Parathyroid adenoma (tissue), 2 donors: ENCODE measurements around the gene PRKCE.

Source experiments
- H2AFZ ChIP-seq: fragments of 300-600 bp; sonication (generic); one replicate; pipeline ENCODE4 v1.7.0; 2017; ENCODE audit warnings: antibody characterized with exemption, mild to moderate bottlenecking
- H3K27ac ChIP-seq: fragments of 300-600 bp; sonication (generic); one replicate; pipeline ENCODE4 v1.7.0; 2017
- H3K27me3 ChIP-seq: fragments of 300-600 bp; sonication (generic); one replicate; pipeline ENCODE4 v1.7.0; 2017; ENCODE audit warnings: low read length; ENCODE audit not compliant: control insufficient read depth, insufficient read depth
- H3K36me3 ChIP-seq: fragments of 300-600 bp; sonication (generic); one replicate; pipeline ENCODE4 v1.7.0; 2017; ENCODE audit warnings: low read length; ENCODE audit not compliant: control insufficient read depth, insufficient read depth
- H3K4me1 ChIP-seq: fragments of 300-600 bp; sonication (generic); one replicate; pipeline ENCODE4 v1.7.0; 2017; ENCODE audit warnings: control low read depth
- H3K4me2 ChIP-seq: fragments of 300-600 bp; sonication (generic); one replicate; pipeline ENCODE4 v1.7.0; 2017; ENCODE audit warnings: low read length
- H3K4me3 ChIP-seq: fragments of 300-600 bp; sonication (generic); one replicate; pipeline ENCODE4 v1.7.0; 2017; ENCODE audit warnings: low read depth, low read length
- H3K79me2 ChIP-seq: fragments of 300-600 bp; sonication (generic); one replicate; pipeline ENCODE4 v1.7.0; 2017; ENCODE audit warnings: control low read depth
- H3K9ac ChIP-seq: fragments of 300-600 bp; sonication (generic); one replicate; pipeline ENCODE4 v1.7.0; 2017; ENCODE audit warnings: mild to moderate bottlenecking
- H3K9me3 ChIP-seq: fragments of 300-600 bp; sonication (generic); one replicate; pipeline ENCODE4 v1.7.0; 2017; ENCODE audit warnings: low read length; ENCODE audit not compliant: control insufficient read depth
- CTCF ChIP-seq: fragments of 300-600 bp; sonication (generic); IDR thresholded peaks from one replicate; pipeline ENCODE4 v1.7.0; 2017; ENCODE audit warnings: antibody characterized with exemption, mild to moderate bottlenecking
- donor health status: primary hyperparathyroidism.

Gene PRKCE

GRCh38 chr2:45942237-45942738, 290.8 kb downstream of the PRKCE start:
- Histone ChIP-seq H3K4me1 (peaks cover 48% of the 10 kb centered on the region), H3K9me3 (no peaks in the 10 kb centered on the region), H3K27ac (peak overlapping the region; percentile 29), H3K4me3 (no peak overlapping the region), H2AFZ (no peak overlapping the region), H3K4me2 (no peak overlapping the region), H3K79me2 (peaks cover 12% of the 10 kb centered on the region), H3K36me3 (no peaks in the 10 kb centered on the region), H3K27me3 (no peaks in the 10 kb centered on the region), H3K9ac (no peak overlapping the region)
- no peak for TF ChIP-seq CTCF

GRCh38 chr2:45943219-45944044, 292.0 kb downstream of the PRKCE start:
- Histone ChIP-seq H3K9ac (no peak overlapping the region), H3K27ac (no peak overlapping the region), H3K9me3 (no peaks in the 10 kb centered on the region), H3K36me3 (no peaks in the 10 kb centered on the region), H3K4me3 (no peak overlapping the region), H3K27me3 (no peaks in the 10 kb centered on the region), H2AFZ (no peak overlapping the region), H3K4me1 (peaks cover 47% of the 10 kb centered on the region), H3K79me2 (peaks cover 8% of the 10 kb centered on the region), H3K4me2 (no peak overlapping the region)
- no peak for TF ChIP-seq CTCF

- Histone ChIP-seq H3K9ac (no peak overlapping the region), H3K4me3 (no peak overlapping the region), H3K4me1 (peaks cover 43% of the 10 kb centered on the region), H3K36me3 (no peaks in the 10 kb centered on the region), H3K27ac (no peak overlapping the region), H3K9me3 (no peaks in the 10 kb centered on the region), H3K4me2 (no peak overlapping the region), H2AFZ (no peak overlapping the region), H3K27me3 (no peaks in the 10 kb centered on the region), H3K79me2 (peaks cover 8% of the 10 kb centered on the region)
- TF ChIP-seq CTCF = no peak
These were observed 292.6 kb downstream of the PRKCE start for GRCh38 chr2:45944074-45944473.

- peak overlapping the region; percentile 84 for H3K27ac ChIP-seq
- no peak overlapping the region for H3K4me2 ChIP-seq
- no peak overlapping the region for H3K9ac ChIP-seq
- peaks cover 34% of the 10 kb centered on the region for H3K4me1 ChIP-seq
- no peak for TF ChIP-seq CTCF
- no peak overlapping the region for H3K4me3 ChIP-seq
- no peaks in the 10 kb centered on the region for H3K9me3 ChIP-seq
- no peaks in the 10 kb centered on the region for H3K36me3 ChIP-seq
- H2AFZ ChIP-seq = no peak overlapping the region
- H3K27me3 ChIP-seq = no peaks in the 10 kb centered on the region
- peaks cover 8% of the 10 kb centered on the region for H3K79me2 ChIP-seq
These were observed 293.8 kb downstream of the PRKCE start for GRCh38 chr2:45945302-45945717.
